Gastrocnemius medialis (tissue), 4 donors: ENCODE data around the gene SLC22A5. TPM values are rescaled to one million over a fixed set of nuclear protein-coding genes. Genes with fewer than 3 reads are reported as not detected.
A peak's percentile ranks its signal among the peaks of the same experiment; 100 is the strongest.

Source experiments
- ATAC-seq, 2 donors: fragments of 150-250 bp; one replicate each; pipeline ENCODE4 v1.9.1; 2016
- DNase-seq, 2 donors: peaks; one replicate each; pipeline ENCODE4 v3.0.0-alpha.2; 2019
- H3K27ac ChIP-seq, 4 donors: fragments of 200-600 bp; sonication (generic); 1 replicate in 1 of 4; 2 replicates in 3 of 4; pipeline ENCODE4 v1.5.1; 2016 to 2018; ENCODE audit warnings: mild to moderate bottlenecking in 2 of 4, moderate library complexity in 1 of 4
- H3K27me3 ChIP-seq, 3 donors: fragments of 200-600 bp; sonication (generic) in 2 of 3; 1 replicate in 1 of 3; 2 replicates in 2 of 3; pipeline versions ENCODE4 v1.5.1 to v1.6.0; 2016 to 2019; ENCODE audit warnings: mild to moderate bottlenecking in 1 of 3, moderate library complexity in 1 of 3
- H3K36me3 ChIP-seq, 2 donors: fragments of 200-600 bp; sonication (generic) in 1 of 2; one replicate each; pipeline ENCODE4 v1.5.1; 2017 to 2018
- H3K4me1 ChIP-seq, 2 donors: fragments of 200-600 bp; sonication (generic) in 1 of 2; one replicate each; pipeline ENCODE4 v1.5.1; 2016 to 2017; ENCODE audit warnings: mild to moderate bottlenecking in 2 of 2
- H3K4me3 ChIP-seq, 4 donors: fragments of 200-600 bp; sonication (generic) in 3 of 4; 1 replicate in 1 of 4; 2 replicates in 3 of 4; pipeline ENCODE4 v1.5.1; 2016 to 2019; ENCODE audit warnings: mild to moderate bottlenecking in 2 of 4
- H3K9me3 ChIP-seq, 3 donors: fragments of 200-600 bp; sonication (generic) in 2 of 3; 1 replicate in 1 of 3; 2 replicates in 2 of 3; pipeline ENCODE4 v1.5.1; 2016 to 2019
- CTCF ChIP-seq, 5 experiments: fragments of 450-650 bp in 3 of 5; fragments of 200-600 bp in 2 of 5; sonication (generic) in 2 of 5; IDR thresholded peaks in 4 of 5; conservative IDR thresholded peaks in 1 of 5; 1 replicate in 4 of 5; 2 replicates in 1 of 5; pipeline ENCODE4 v1.5.1; 2016 to 2019; ENCODE audit warnings: antibody characterized with exemption in 5 of 5, mild to moderate bottlenecking in 3 of 5, moderate library complexity in 3 of 5
- POLR2A ChIP-seq, 2 donors: fragments of 450-650 bp; IDR thresholded peaks; one replicate each; pipeline ENCODE4 v1.6.1; 2017; ENCODE audit warnings: antibody characterized with exemption in 2 of 2, mild to moderate bottlenecking in 2 of 2, moderate library complexity in 2 of 2
- in situ Hi-C, 4 donors: fragments of 200-750 bp; cut with MboI; loops; one replicate each; pipeline versions ENCODE4 v1.15.0 to v1.8.0; 2017; ENCODE audit warnings: low sequenced_read_pairs in 4 of 4
- intact Hi-C: fragments of 100-400 bp; cut with DNase I; formaldehyde crosslinking; loops from one replicate; pipeline ENCODE4 v1.15.1; 2023; ENCODE audit warnings: low total_unique reads
- total RNA-seq, 4 donors: library from RNA; depleted of rRNA; stranded (reverse); fragments of >200 nt; gene quantifications; one replicate each; pipeline versions ENCODE4 v1.1.0 to v1.2.3, GENCODE V29; 2016

SLC22A5 gene
- total RNA-seq, 4 donors from 2014 or later, result 56.2 to 116 (median 79.2) TPM

GRCh38 chr5:132323202-132323601, 46.3 kb upstream of the SLC22A5 start:
- ATAC-seq (no peak), DNase-seq (no peak)
- in situ Hi-C loops, result no loop called here
- intact Hi-C loops, result no loop called here
- TF ChIP-seq CTCF (IDR thresholded peaks at IDR 0.05 in 4 of 5, conservative IDR thresholded peaks at IDR 0.05 in 1 of 5) (no peak), POLR2A (IDR thresholded peaks at IDR 0.05) (no peak)
- Histone ChIP-seq H3K4me3 (no peak overlapping the region), H3K9me3 (no peaks in the 10 kb centered on the region), H3K4me1 (peaks cover 19 to 27% of the 10 kb centered on the region in 2 donors), H3K36me3 (peaks cover 0 to 15% of the 10 kb centered on the region in 2 donors), H3K27ac (peak overlapping the region in 2 of 4 donors; percentile 11 to 86), H3K27me3 (no peaks in the 10 kb centered on the region)

- no peak for TF ChIP-seq CTCF (IDR thresholded peaks at IDR 0.05 in 4 of 5, conservative IDR thresholded peaks at IDR 0.05 in 1 of 5)
- no peak for TF ChIP-seq POLR2A (IDR thresholded peaks at IDR 0.05)
- Histone ChIP-seq H3K27me3 (no peaks in the 10 kb centered on the region), H3K27ac (no peak overlapping the region), H3K4me3 (no peak overlapping the region), H3K4me1 (peaks cover 2 to 3% of the 10 kb centered on the region in 2 donors), H3K36me3 (peaks cover 0 to 32% of the 10 kb centered on the region in 2 donors), H3K9me3 (no peaks in the 10 kb centered on the region)
- in situ Hi-C loops, result no loop called here
- intact Hi-C loops, result no loop called here
- DNase-seq, result no peak
- ATAC-seq, result no peak
Observed at GRCh38 chr5:132325691-132326090, 43.8 kb upstream of the SLC22A5 start.

DNA sequence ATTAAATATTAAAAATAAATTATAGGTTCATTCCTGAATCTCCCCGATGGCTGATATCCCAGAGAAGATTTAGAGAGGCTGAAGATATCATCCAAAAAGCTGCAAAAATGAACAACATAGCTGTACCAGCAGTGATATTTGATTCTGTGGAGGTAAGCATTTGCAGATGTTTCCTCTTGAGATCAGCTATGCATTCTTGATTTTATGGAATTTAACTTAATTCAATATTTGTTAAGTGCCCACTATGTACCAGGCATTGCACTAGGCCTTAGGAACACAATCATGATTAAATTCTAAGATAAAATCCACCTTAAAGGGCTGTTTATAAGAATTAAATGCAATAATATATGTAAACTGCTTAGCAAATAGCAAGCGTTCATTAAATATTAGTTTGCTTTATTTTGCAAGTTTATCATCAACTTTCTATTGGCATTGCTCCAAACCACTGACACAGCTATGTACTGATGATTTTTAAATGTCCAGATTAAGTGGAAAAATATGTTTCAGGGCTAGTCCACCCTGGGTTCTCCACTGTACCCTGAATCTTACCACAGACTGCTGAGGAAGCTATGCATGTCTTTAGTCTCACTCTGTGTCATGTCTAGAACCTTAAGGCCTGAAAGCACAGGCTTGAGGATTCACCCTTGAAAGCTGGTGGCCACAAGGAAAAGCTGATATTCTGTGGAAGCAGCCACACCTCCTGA, 42.1 kb upstream of the SLC22A5 start:
- DNase-seq, result no peak
- Histone ChIP-seq H3K36me3 (peaks cover 0 to 49% of the 10 kb centered on the region in 2 donors), H3K4me1 (no peaks in the 10 kb centered on the region), H3K9me3 (no peaks in the 10 kb centered on the region), H3K4me3 (no peak overlapping the region), H3K27ac (no peak overlapping the region), H3K27me3 (no peaks in the 10 kb centered on the region)
- in situ Hi-C loops, result no loop called here
- intact Hi-C loops, result no loop called here
- TF ChIP-seq POLR2A (IDR thresholded peaks at IDR 0.05) (no peak), CTCF (IDR thresholded peaks at IDR 0.05 in 4 of 5, conservative IDR thresholded peaks at IDR 0.05 in 1 of 5) (no peak)
- ATAC-seq, result no peak

DNA sequence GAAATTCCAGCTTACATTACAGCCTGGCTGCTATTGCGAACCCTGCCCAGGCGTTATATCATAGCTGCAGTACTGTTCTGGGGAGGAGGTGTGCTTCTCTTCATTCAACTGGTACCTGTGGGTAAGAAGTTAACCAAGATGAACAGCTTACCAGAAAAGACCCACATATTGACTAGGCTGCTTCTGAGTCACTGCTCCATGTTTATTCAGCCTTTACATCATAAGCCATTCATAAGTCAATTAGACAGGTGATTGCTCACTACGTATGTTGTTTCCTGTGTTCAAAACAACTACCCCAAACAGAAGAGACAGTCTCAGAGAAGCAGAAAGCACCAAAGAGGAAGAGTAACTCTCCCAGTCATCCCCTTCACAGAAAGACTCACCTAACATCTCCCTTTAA, 34.7 kb upstream of the SLC22A5 start:
- H3K9me3 ChIP-seq, result no peaks in the 10 kb centered on the region
- intact Hi-C loops (no loop called here), in situ Hi-C loops (no loop called here)
- no peak overlapping the region for H3K27ac ChIP-seq
- no peak for ATAC-seq
- no peak for TF ChIP-seq POLR2A (IDR thresholded peaks at IDR 0.05)
- no peak for TF ChIP-seq CTCF (IDR thresholded peaks at IDR 0.05 in 4 of 5, conservative IDR thresholded peaks at IDR 0.05 in 1 of 5)
- H3K36me3 ChIP-seq, result peaks cover 0 to 39% of the 10 kb centered on the region in 2 donors
- DNase-seq, result no peak
- H3K4me1 ChIP-seq, result no peaks in the 10 kb centered on the region
- H3K4me3 ChIP-seq, result no peak overlapping the region
- H3K27me3 ChIP-seq, result no peaks in the 10 kb centered on the region

GRCh38 chr5:132335402-132335801, 34.1 kb upstream of the SLC22A5 start:
- DNase-seq, result no peak
- Histone ChIP-seq H3K4me1 (no peaks in the 10 kb centered on the region), H3K27me3 (no peaks in the 10 kb centered on the region), H3K9me3 (no peaks in the 10 kb centered on the region), H3K4me3 (no peak overlapping the region), H3K36me3 (peaks cover 0 to 35% of the 10 kb centered on the region in 2 donors), H3K27ac (no peak overlapping the region)
- ATAC-seq, result no peak
- TF ChIP-seq CTCF (IDR thresholded peaks at IDR 0.05 in 4 of 5, conservative IDR thresholded peaks at IDR 0.05 in 1 of 5) (no peak), POLR2A (IDR thresholded peaks at IDR 0.05) (no peak)
- intact Hi-C loops (no loop called here), in situ Hi-C loops (no loop called here)
